ENCODE results near the gene PEPD. TPM values are rescaled to one million over a fixed set of nuclear protein-coding genes. Genes with fewer than 3 reads are reported as not detected.

Gene PEPD
- total and polyA plus RNA-seq, 2 of the 4 experiments (the other 2 are of a cell fraction), result 36.7 to 88.4 TPM

GRCh38 chr19:33413868-33414666 is 107.5 kb downstream of the PEPD start:
- in situ Hi-C loops (cut with MboI; ENCODE audit: low sequenced_read_pairs) (no loop called here), intact Hi-C loops (cut with micrococcal nuclease) (no loop called here), dilution Hi-C loops (cut with HindIII; ENCODE audit: low sequenced_read_pairs, unreplicated experiment) (no loop called here)
- Histone ChIP-seq H4K91ac (ENCODE audit: insufficient read depth, low read depth, low read length) (no peak overlapping the region), H3K14ac (replicated peaks; ENCODE audit: low read depth, low read length) (no peak overlapping the region), H3K23ac (ENCODE audit: low read depth, low read length) (no peak overlapping the region), H2BK120ac (ENCODE audit: low read depth, low read length) (no peak overlapping the region), H2AK9ac (replicated peaks; ENCODE audit: low read depth, low read length, poor library complexity) (no peak overlapping the region), H3K36me3 (ENCODE audit: control insufficient read depth, insufficient read depth, low read length) (no peaks in the 10 kb centered on the region), H3K9ac (ENCODE audit: low read depth, low read length) (no peak overlapping the region), H3K4ac (ENCODE audit: low read depth, low read length) (no peak overlapping the region), H2AK5ac (ENCODE audit: low read depth, low read length) (no peak overlapping the region), H3K9me1 (ENCODE audit: insufficient read depth, low read length) (no peaks in the 10 kb centered on the region), H3K4me3 (ENCODE audit: insufficient read depth, low read depth, low read length) (no peak overlapping the region), H3K4me2 (ENCODE audit: low read depth, low read length) (no peak overlapping the region), H3K4me1 (ENCODE audit: control insufficient read depth, insufficient read depth, low read length) (no peaks in the 10 kb centered on the region; the same call in 1 of the 2 replicates), H3K27me3 (ENCODE audit: control insufficient read depth, insufficient read depth, low read length) (no peaks in the 10 kb centered on the region), H2BK20ac (ENCODE audit: low read depth, low read length) (no peak overlapping the region), H3K18ac (ENCODE audit: low read depth, low read length) (no peak overlapping the region), H4K20me1 (ENCODE audit: insufficient read depth, low read length) (no peaks in the 10 kb centered on the region), H4K5ac (ENCODE audit: low read depth, low read length) (no peak overlapping the region), H2BK15ac (ENCODE audit: low read depth, low read length) (no peak overlapping the region), H2BK5ac (ENCODE audit: low read depth, low read length, poor library complexity, severe bottlenecking) (no peak overlapping the region), H3K56ac (ENCODE audit: extremely low read depth, insufficient read depth, low read length) (no peak overlapping the region), H3K79me1 (ENCODE audit: low read depth in 1 of 2, low read length in 2 of 2) (no peaks in the 10 kb centered on the region), H4K8ac (ENCODE audit: low read depth in 2 of 2, low read length in 2 of 2) (no peak overlapping the region), H3K27ac (ENCODE audit: insufficient read depth, low read length) (no peak overlapping the region), H3K9me3 (ENCODE audit: control insufficient read depth, insufficient read depth, low read length) (no peaks in the 10 kb centered on the region), H2AFZ (replicated peaks; ENCODE audit: low read length, poor library complexity) (no peak overlapping the region)
- DNase-seq (no peak), ATAC-seq (ENCODE audit: low read depth) (no peak)
- ChIA-PET CTCF (no interaction called here), POLR2A (ENCODE audit: unreplicated experiment) (no interaction called here)
- no TSS peak for BruUV-seq (replicated peaks)
- no peak for TF ChIP-seq MAZ (IDR thresholded peaks at IDR 0.05; ENCODE audit: borderline replicate concordance, low read depth, low read length)
- 100% methylated on average over 1 of the region's 25 CpGs; no CpG with 5 or more reads in 1 of the 2 experiments for WGBS, 2 experiments (ENCODE audit: extremely low coverage in 2 of 2, insufficient read length in 1 of 2)
